WTC11 (cell line): ENCODE results near the gene DNAJC5G.

Experiments
- EMX1 ChIP-seq: fragments of 250-450 bp; sonication (Bioruptor Pico); IDR thresholded peaks from 2 replicates; pipeline ENCODE4 v1.8.0; 2021; ENCODE audit warnings: mild to moderate bottlenecking
- ETV6 ChIP-seq: sonication (generic); formaldehyde crosslinking; IDR thresholded peaks from 2 replicates; pipeline ENCODE4 v1.8.1; 2022; ENCODE audit warnings: mild to moderate bottlenecking, missing genetic modification reagents
- FOXK1 ChIP-seq: sonication (generic); formaldehyde crosslinking; IDR thresholded peaks from 2 replicates; pipeline ENCODE4 v1.8.0; 2022; ENCODE audit warnings: mild to moderate bottlenecking, moderate library complexity, missing genetic modification reagents
- HMGA2 ChIP-seq: fragments of 250-450 bp; sonication (Bioruptor Pico); IDR thresholded peaks from 2 replicates; pipeline ENCODE4 v1.4.0; 2021; ENCODE audit warnings: mild to moderate bottlenecking, moderate library complexity
- JUN ChIP-seq: sonication (generic); formaldehyde crosslinking; IDR thresholded peaks from 2 replicates; pipeline ENCODE4 v1.8.0; 2023; ENCODE audit warnings: mild to moderate bottlenecking, missing genetic modification reagents
- ZNF263 ChIP-seq: sonication (generic); formaldehyde crosslinking; IDR thresholded peaks from 2 replicates; pipeline ENCODE4 v1.8.1; 2022; ENCODE audit warnings: low read depth, mild to moderate bottlenecking, moderate library complexity, missing genetic modification reagents
- TF ChIP-seq, protein P1 (sequence below): sonication (generic); formaldehyde crosslinking; IDR thresholded peaks from 2 replicates; pipeline ENCODE4 v1.8.0; 2022; ENCODE audit warnings: mild to moderate bottlenecking, missing genetic modification reagents
- TF ChIP-seq, protein P2 (sequence below): fragments of 200-600 bp; IDR thresholded peaks from 2 replicates; pipeline ENCODE4 v1.8.0; 2022; ENCODE audit warnings: antibody characterized with exemption
- TF ChIP-seq, protein P3 (sequence below): sonication (generic); formaldehyde crosslinking; conservative IDR thresholded peaks from 2 replicates; pipeline ENCODE4 v1.8.1; 2023; ENCODE audit warnings: mild to moderate bottlenecking, low read depth, missing genetic modification reagents, moderate library complexity
- TF ChIP-seq, protein P4 (sequence below): sonication (generic); formaldehyde crosslinking; IDR thresholded peaks from 2 replicates; pipeline ENCODE4 v1.8.1; 2022; ENCODE audit warnings: mild to moderate bottlenecking, missing genetic modification reagents, moderate library complexity, borderline replicate concordance
- TF ChIP-seq, protein P5 (sequence below): sonication (generic); formaldehyde crosslinking; IDR thresholded peaks from 2 replicates; pipeline ENCODE4 v1.8.1; 2023; ENCODE audit warnings: mild to moderate bottlenecking, missing genetic modification reagents
- TF ChIP-seq, protein P6 (sequence below): sonication (generic); formaldehyde crosslinking; conservative IDR thresholded peaks from 2 replicates; pipeline ENCODE4 v1.8.1; 2022; ENCODE audit warnings: mild to moderate bottlenecking, missing genetic modification reagents
- TF ChIP-seq, protein P7 (sequence below): sonication (generic); formaldehyde crosslinking; IDR thresholded peaks from 2 replicates; pipeline ENCODE4 v1.8.1; 2023; ENCODE audit warnings: mild to moderate bottlenecking, moderate library complexity, missing genetic modification reagents
- TF ChIP-seq, protein P8 (sequence below): sonication (generic); formaldehyde crosslinking; IDR thresholded peaks from 2 replicates; pipeline ENCODE4 v1.8.1; 2022; ENCODE audit warnings: low read depth, missing genetic modification reagents, borderline replicate concordance

DNA sequence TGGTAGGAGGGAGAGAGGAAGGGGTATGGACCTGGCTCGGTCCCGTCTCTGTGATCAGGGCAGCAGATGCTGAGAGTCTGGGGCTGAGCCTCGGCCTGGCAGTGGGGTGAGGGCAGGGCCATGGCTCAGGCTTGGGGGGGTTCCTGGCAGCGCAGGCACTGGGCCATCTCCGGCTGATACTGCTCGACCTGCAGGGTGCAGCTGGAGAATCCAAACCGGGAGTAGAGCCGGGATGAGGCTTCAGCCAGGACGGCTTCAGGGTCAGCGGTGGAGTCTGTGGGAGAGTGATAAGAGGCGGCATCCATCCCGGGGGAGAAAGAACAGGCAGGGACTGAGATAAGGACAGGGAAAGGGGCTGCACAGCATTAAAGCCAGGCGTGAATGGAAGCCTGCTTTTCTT is 20.0 kb upstream of the DNAJC5G start:
- TF ChIP-seq, protein P1, sequence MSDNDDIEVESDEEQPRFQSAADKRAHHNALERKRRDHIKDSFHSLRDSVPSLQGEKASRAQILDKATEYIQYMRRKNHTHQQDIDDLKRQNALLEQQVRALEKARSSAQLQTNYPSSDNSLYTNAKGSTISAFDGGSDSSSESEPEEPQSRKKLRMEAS (CRISPR knock-in tag) = no peak
- TF ChIP-seq, protein P2, sequence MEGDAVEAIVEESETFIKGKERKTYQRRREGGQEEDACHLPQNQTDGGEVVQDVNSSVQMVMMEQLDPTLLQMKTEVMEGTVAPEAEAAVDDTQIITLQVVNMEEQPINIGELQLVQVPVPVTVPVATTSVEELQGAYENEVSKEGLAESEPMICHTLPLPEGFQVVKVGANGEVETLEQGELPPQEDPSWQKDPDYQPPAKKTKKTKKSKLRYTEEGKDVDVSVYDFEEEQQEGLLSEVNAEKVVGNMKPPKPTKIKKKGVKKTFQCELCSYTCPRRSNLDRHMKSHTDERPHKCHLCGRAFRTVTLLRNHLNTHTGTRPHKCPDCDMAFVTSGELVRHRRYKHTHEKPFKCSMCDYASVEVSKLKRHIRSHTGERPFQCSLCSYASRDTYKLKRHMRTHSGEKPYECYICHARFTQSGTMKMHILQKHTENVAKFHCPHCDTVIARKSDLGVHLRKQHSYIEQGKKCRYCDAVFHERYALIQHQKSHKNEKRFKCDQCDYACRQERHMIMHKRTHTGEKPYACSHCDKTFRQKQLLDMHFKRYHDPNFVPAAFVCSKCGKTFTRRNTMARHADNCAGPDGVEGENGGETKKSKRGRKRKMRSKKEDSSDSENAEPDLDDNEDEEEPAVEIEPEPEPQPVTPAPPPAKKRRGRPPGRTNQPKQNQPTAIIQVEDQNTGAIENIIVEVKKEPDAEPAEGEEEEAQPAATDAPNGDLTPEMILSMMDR = no peak
- no peak for TF ChIP-seq HMGA2 (CRISPR knock-in tag)
- TF ChIP-seq, protein P3, sequence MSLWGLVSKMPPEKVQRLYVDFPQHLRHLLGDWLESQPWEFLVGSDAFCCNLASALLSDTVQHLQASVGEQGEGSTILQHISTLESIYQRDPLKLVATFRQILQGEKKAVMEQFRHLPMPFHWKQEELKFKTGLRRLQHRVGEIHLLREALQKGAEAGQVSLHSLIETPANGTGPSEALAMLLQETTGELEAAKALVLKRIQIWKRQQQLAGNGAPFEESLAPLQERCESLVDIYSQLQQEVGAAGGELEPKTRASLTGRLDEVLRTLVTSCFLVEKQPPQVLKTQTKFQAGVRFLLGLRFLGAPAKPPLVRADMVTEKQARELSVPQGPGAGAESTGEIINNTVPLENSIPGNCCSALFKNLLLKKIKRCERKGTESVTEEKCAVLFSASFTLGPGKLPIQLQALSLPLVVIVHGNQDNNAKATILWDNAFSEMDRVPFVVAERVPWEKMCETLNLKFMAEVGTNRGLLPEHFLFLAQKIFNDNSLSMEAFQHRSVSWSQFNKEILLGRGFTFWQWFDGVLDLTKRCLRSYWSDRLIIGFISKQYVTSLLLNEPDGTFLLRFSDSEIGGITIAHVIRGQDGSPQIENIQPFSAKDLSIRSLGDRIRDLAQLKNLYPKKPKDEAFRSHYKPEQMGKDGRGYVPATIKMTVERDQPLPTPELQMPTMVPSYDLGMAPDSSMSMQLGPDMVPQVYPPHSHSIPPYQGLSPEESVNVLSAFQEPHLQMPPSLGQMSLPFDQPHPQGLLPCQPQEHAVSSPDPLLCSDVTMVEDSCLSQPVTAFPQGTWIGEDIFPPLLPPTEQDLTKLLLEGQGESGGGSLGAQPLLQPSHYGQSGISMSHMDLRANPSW (CRISPR knock-in tag) = no peak
- no peak for TF ChIP-seq FOXK1 (CRISPR knock-in tag)
- TF ChIP-seq ZNF263 (CRISPR knock-in tag) = no peak
- TF ChIP-seq, protein P4, sequence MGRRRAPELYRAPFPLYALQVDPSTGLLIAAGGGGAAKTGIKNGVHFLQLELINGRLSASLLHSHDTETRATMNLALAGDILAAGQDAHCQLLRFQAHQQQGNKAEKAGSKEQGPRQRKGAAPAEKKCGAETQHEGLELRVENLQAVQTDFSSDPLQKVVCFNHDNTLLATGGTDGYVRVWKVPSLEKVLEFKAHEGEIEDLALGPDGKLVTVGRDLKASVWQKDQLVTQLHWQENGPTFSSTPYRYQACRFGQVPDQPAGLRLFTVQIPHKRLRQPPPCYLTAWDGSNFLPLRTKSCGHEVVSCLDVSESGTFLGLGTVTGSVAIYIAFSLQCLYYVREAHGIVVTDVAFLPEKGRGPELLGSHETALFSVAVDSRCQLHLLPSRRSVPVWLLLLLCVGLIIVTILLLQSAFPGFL (CRISPR knock-in tag) = no peak
- no peak for TF ChIP-seq ETV6 (CRISPR knock-in tag)
- TF ChIP-seq JUN (CRISPR knock-in tag) = no peak
- TF ChIP-seq, protein P5, sequence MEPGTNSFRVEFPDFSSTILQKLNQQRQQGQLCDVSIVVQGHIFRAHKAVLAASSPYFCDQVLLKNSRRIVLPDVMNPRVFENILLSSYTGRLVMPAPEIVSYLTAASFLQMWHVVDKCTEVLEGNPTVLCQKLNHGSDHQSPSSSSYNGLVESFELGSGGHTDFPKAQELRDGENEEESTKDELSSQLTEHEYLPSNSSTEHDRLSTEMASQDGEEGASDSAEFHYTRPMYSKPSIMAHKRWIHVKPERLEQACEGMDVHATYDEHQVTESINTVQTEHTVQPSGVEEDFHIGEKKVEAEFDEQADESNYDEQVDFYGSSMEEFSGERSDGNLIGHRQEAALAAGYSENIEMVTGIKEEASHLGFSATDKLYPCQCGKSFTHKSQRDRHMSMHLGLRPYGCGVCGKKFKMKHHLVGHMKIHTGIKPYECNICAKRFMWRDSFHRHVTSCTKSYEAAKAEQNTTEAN (CRISPR knock-in tag) = no peak
- no peak for TF ChIP-seq EMX1 (CRISPR knock-in tag)
- TF ChIP-seq, protein P6, sequence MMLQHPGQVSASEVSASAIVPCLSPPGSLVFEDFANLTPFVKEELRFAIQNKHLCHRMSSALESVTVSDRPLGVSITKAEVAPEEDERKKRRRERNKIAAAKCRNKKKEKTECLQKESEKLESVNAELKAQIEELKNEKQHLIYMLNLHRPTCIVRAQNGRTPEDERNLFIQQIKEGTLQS (CRISPR knock-in tag) = no peak
- TF ChIP-seq, protein P7, sequence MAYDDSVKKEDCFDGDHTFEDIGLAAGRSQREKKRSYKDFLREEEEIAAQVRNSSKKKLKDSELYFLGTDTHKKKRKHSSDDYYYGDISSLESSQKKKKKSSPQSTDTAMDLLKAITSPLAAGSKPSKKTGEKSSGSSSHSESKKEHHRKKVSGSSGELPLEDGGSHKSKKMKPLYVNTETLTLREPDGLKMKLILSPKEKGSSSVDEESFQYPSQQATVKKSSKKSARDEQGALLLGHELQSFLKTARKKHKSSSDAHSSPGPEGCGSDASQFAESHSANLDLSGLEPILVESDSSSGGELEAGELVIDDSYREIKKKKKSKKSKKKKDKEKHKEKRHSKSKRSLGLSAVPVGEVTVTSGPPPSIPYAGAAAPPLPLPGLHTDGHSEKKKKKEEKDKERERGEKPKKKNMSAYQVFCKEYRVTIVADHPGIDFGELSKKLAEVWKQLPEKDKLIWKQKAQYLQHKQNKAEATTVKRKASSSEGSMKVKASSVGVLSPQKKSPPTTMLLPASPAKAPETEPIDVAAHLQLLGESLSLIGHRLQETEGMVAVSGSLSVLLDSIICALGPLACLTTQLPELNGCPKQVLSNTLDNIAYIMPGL (CRISPR knock-in tag) = no peak
- TF ChIP-seq, protein P8, sequence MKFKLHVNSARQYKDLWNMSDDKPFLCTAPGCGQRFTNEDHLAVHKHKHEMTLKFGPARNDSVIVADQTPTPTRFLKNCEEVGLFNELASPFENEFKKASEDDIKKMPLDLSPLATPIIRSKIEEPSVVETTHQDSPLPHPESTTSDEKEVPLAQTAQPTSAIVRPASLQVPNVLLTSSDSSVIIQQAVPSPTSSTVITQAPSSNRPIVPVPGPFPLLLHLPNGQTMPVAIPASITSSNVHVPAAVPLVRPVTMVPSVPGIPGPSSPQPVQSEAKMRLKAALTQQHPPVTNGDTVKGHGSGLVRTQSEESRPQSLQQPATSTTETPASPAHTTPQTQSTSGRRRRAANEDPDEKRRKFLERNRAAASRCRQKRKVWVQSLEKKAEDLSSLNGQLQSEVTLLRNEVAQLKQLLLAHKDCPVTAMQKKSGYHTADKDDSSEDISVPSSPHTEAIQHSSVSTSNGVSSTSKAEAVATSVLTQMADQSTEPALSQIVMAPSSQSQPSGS (CRISPR knock-in tag) = no peak
